SK-N-SH treated with all-trans-retinoic acid at 6 μM for 48 hours (cell line): ENCODE data around the gene SLC4A4.

Experiments
- ATAC-seq: fragments of 200-7000 bp; cut with Tn5 transposase; 3 replicates; pipeline ENCODE4 v1.9.1; 2020; ENCODE audit warnings: mild to moderate bottlenecking, moderate library complexity
- ARNTL ChIP-seq: fragments of 450-650 bp; formaldehyde crosslinking; IDR thresholded peaks from 2 replicates; pipeline ENCODE4 v1.5.0; 2020; ENCODE audit warnings: low read depth, mild to moderate bottlenecking, moderate library complexity, borderline replicate concordance
- BACH2 ChIP-seq: fragments of 250-450 bp; sonication (Bioruptor Pico); IDR thresholded peaks from 2 replicates; pipeline ENCODE4 v1.9.0; 2021; ENCODE audit warnings: mild to moderate bottlenecking, borderline replicate concordance
- CSDC2 ChIP-seq: fragments of 250-450 bp; sonication (Bioruptor Pico); IDR thresholded peaks from 2 replicates; pipeline ENCODE4 v1.5.0; 2020; ENCODE audit warnings: mild to moderate bottlenecking, moderate library complexity
- ESRRG ChIP-seq: fragments of 250-450 bp; sonication (Bioruptor Pico); IDR thresholded peaks from 2 replicates; pipeline ENCODE4 v1.6.1; 2021; ENCODE audit warnings: mild to moderate bottlenecking
- GLIS3 ChIP-seq: fragments of 250-450 bp; sonication (Bioruptor Pico); IDR thresholded peaks from 2 replicates; pipeline ENCODE4 v1.5.0; 2020; ENCODE audit warnings: mild to moderate bottlenecking, moderate library complexity
- OSR1 ChIP-seq: fragments of 250-450 bp; sonication (Bioruptor Pico); IDR thresholded peaks from 2 replicates; pipeline ENCODE4 v1.8.0; 2022; ENCODE audit warnings: moderate library complexity, mild to moderate bottlenecking, inconsistent platforms
- PPARA ChIP-seq: fragments of 250-450 bp; sonication (Bioruptor Pico); IDR thresholded peaks from 2 replicates; pipeline ENCODE4 v1.5.0; 2020; ENCODE audit warnings: mild to moderate bottlenecking, borderline replicate concordance
- RARB ChIP-seq: fragments of 250-450 bp; sonication (Bioruptor Pico); IDR thresholded peaks from 2 replicates; pipeline ENCODE4 v1.8.0; 2021; ENCODE audit warnings: mild to moderate bottlenecking, moderate library complexity
- SNAI2 ChIP-seq: fragments of 250-450 bp; sonication (Bioruptor Pico); IDR thresholded peaks from 2 replicates; pipeline ENCODE4 v1.5.0; 2020; ENCODE audit warnings: mild to moderate bottlenecking, moderate library complexity
- TCF4 ChIP-seq: fragments of 250-450 bp; sonication (Bioruptor Pico); IDR thresholded peaks from 2 replicates; pipeline ENCODE4 v1.8.0; 2021; ENCODE audit warnings: mild to moderate bottlenecking, moderate library complexity, borderline replicate concordance
- TOX ChIP-seq: fragments of 250-450 bp; sonication (Bioruptor Pico); IDR thresholded peaks from 2 replicates; pipeline ENCODE4 v1.8.0; 2021; ENCODE audit warnings: mild to moderate bottlenecking, moderate library complexity, borderline replicate concordance
- ZC3H10 ChIP-seq: fragments of 250-450 bp; sonication (Bioruptor Pico); IDR thresholded peaks from 2 replicates; pipeline ENCODE4 v1.5.1; 2021; ENCODE audit warnings: mild to moderate bottlenecking, moderate library complexity
- ZFP3 ChIP-seq: fragments of 250-450 bp; sonication (Bioruptor Pico); IDR thresholded peaks from 2 replicates; pipeline ENCODE4 v1.5.0; 2020; ENCODE audit warnings: mild to moderate bottlenecking, moderate library complexity
- ZNF70 ChIP-seq: fragments of 450-650 bp; formaldehyde crosslinking; IDR thresholded peaks from 2 replicates; pipeline ENCODE4 v1.5.0; 2020; ENCODE audit warnings: mild to moderate bottlenecking, moderate library complexity
- ZNF8 ChIP-seq: fragments of 450-650 bp; formaldehyde crosslinking; IDR thresholded peaks from 2 replicates; pipeline ENCODE4 v1.5.0; 2020; ENCODE audit warnings: mild to moderate bottlenecking, moderate library complexity
- TF ChIP-seq, protein P1 (sequence below): fragments of 250-450 bp; sonication (Bioruptor Pico); IDR thresholded peaks from 2 replicates; pipeline ENCODE4 v1.5.0; 2020; ENCODE audit warnings: mild to moderate bottlenecking, moderate library complexity
- TF ChIP-seq, protein P2 (sequence below): fragments of 250-450 bp; sonication (Bioruptor Pico); IDR thresholded peaks from 2 replicates; pipeline ENCODE4 v1.5.1; 2021; ENCODE audit warnings: mild to moderate bottlenecking, moderate library complexity
- TF ChIP-seq, protein P3 (sequence below): fragments of 250-450 bp; sonication (Bioruptor Pico); IDR thresholded peaks from 2 replicates; pipeline ENCODE4 v1.5.1; 2020; ENCODE audit warnings: low read depth, mild to moderate bottlenecking, moderate library complexity
- TF ChIP-seq, protein P4 (sequence below): fragments of 250-450 bp; sonication (Bioruptor Pico); IDR thresholded peaks from 2 replicates; pipeline ENCODE4 v1.8.0; 2021; ENCODE audit warnings: low read depth, mild to moderate bottlenecking, moderate library complexity, borderline replicate concordance

Gene SLC4A4

DNA sequence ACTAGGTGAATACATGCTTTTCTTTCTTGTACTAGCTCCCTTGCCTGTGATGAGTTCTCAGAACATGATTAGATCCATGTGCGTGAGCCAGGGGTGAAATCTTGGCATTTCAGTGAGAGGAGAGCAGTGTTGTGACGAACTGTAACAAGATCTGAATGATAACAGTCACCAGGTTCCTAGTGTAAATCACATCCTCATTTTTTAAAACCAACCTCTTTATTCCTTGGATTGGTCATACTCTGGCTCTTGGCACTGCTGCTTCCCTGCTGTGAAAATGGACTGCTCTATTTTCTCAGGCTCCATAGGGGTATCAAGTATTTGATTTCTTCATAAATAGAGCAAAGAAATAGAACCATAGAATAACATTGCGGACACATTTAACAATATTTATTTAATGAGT lies 206.3 kb downstream of the SLC4A4 start (continued):
- TF ChIP-seq, protein P1, sequence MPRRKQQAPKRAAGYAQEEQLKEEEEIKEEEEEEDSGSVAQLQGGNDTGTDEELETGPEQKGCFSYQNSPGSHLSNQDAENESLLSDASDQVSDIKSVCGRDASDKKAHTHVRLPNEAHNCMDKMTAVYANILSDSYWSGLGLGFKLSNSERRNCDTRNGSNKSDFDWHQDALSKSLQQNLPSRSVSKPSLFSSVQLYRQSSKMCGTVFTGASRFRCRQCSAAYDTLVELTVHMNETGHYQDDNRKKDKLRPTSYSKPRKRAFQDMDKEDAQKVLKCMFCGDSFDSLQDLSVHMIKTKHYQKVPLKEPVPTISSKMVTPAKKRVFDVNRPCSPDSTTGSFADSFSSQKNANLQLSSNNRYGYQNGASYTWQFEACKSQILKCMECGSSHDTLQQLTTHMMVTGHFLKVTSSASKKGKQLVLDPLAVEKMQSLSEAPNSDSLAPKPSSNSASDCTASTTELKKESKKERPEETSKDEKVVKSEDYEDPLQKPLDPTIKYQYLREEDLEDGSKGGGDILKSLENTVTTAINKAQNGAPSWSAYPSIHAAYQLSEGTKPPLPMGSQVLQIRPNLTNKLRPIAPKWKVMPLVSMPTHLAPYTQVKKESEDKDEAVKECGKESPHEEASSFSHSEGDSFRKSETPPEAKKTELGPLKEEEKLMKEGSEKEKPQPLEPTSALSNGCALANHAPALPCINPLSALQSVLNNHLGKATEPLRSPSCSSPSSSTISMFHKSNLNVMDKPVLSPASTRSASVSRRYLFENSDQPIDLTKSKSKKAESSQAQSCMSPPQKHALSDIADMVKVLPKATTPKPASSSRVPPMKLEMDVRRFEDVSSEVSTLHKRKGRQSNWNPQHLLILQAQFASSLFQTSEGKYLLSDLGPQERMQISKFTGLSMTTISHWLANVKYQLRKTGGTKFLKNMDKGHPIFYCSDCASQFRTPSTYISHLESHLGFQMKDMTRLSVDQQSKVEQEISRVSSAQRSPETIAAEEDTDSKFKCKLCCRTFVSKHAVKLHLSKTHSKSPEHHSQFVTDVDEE (CRISPR knock-in tag) = no peak
- TF ChIP-seq ZC3H10 (CRISPR knock-in tag) = no peak
- no peak for TF ChIP-seq ESRRG
- TF ChIP-seq, all 23 proteins: peak for 0

DNA sequence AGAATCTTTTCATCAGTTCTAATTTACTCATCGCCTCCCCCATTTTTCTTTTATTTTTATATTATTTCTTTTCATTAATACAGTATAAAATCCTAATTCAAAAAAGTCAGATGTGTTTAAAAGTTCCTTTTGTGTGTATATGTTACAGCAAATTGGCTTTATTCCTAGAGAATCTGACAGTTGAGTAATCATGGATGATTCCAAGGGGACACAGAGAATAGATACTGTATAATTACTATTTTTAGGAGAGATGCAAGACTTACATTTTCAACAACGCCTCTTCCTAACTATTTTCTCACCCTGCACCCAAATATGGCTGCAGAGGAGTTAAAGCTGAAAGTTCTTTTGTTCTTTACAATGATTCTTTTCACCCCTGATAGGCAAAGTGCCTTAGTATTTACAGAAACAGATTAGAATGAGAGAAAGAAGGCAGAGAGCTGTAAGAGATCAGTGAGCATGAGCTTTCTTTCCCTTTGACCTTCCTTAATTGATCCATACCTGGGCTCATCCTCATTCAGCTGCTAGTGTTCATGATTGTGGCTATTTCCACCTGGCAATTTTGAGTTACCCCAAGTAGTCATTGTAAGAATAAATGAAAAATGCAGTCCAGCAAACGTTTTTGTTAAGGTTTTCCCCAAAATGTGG lies 210.8 kb downstream of the SLC4A4 start:
- TF ChIP-seq ARNTL (CRISPR knock-in tag) (no peak), SNAI2 (no peak), ESRRG (no peak), PPARA (CRISPR knock-in tag) (no peak), TOX (CRISPR knock-in tag) (no peak), RARB (CRISPR knock-in tag) (no peak), ZFP3 (CRISPR knock-in tag) (no peak)
- TF ChIP-seq, protein P2, sequence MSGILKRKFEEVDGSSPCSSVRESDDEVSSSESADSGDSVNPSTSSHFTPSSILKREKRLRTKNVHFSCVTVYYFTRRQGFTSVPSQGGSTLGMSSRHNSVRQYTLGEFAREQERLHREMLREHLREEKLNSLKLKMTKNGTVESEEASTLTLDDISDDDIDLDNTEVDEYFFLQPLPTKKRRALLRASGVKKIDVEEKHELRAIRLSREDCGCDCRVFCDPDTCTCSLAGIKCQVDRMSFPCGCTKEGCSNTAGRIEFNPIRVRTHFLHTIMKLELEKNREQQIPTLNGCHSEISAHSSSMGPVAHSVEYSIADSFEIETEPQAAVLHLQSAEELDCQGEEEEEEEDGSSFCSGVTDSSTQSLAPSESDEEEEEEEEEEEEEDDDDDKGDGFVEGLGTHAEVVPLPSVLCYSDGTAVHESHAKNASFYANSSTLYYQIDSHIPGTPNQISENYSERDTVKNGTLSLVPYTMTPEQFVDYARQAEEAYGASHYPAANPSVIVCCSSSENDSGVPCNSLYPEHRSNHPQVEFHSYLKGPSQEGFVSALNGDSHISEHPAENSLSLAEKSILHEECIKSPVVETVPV (CRISPR knock-in tag) = no peak
- no peak for ATAC-seq

DNA sequence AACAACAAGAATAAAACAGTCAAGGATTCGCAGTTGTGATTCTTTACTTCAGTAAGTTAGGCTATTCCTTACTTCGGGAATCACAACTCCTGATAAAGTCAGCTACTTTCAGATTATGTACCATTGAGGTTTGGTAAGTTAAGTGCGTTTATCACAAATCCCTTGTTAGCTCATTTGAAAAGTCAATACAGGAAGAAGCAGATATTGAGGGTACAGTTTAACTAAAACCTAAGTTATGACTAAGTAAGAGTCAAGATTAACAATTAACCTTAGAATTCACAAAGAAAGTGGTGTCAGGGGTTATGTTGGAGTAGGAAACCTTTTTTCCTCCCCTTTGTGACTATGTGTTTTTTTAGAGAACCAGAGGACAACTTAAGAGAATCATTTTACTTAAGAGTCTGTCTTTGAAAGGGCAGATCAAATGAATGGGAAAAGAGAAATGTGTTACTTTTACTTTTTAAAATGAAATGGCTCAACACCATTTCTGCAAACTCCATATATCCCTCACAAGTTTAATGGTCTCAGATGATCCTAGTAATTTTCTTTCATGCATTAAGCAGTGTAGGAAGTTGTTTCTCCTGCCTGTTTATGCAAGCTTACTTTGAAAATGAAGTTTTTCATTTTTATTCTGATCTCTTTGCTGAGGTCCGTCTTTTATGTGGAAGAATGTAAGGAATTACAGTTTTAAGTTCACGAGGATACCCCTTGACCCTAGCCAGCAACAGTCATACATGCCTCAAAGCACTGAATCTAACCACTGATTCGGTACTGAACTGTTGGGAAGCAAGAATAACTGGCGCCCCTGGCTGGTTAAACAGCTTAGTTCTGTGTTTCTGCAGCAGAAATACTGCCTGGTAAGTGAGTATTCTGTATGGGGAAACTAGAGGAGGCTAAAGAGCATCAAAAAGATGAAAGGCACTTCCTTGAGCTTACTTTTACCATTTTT lies 211.7 kb downstream of the SLC4A4 start:
- no peak for TF ChIP-seq ZC3H10 (CRISPR knock-in tag)
- no peak for TF ChIP-seq BACH2 (CRISPR knock-in tag)
- TF ChIP-seq ZFP3 (CRISPR knock-in tag) = no peak
- no peak for TF ChIP-seq OSR1 (CRISPR knock-in tag)
- TF ChIP-seq GLIS3 (CRISPR knock-in tag) = no peak
- no peak for TF ChIP-seq ESRRG
- no peak for TF ChIP-seq SNAI2
- no peak for TF ChIP-seq ZNF70 (CRISPR knock-in tag)
- TF ChIP-seq ZNF8 (CRISPR knock-in tag) = no peak
- ATAC-seq = no peak

DNA sequence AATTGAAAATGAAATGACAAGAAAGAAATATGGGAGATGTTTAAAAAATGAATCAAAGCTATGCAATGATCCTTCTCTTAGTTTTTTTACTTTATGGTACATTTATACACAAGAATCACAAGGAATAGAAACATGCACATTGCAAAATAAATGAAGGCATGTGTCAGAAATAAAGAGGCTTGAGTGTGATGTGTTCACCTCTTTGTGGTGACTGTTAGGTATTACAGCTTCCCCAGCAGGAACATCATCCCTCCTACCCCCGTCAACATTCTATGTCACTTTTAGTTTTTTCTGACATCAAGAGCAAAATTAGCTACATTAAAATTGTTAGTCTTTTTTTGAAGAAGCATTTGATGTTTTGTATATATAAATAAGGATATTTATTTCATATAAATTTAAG lies 214.8 kb downstream of the SLC4A4 start:
- TF ChIP-seq, protein P3, sequence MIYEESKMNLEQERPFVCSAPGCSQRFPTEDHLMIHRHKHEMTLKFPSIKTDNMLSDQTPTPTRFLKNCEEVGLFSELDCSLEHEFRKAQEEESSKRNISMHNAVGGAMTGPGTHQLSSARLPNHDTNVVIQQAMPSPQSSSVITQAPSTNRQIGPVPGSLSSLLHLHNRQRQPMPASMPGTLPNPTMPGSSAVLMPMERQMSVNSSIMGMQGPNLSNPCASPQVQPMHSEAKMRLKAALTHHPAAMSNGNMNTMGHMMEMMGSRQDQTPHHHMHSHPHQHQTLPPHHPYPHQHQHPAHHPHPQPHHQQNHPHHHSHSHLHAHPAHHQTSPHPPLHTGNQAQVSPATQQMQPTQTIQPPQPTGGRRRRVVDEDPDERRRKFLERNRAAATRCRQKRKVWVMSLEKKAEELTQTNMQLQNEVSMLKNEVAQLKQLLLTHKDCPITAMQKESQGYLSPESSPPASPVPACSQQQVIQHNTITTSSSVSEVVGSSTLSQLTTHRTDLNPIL (CRISPR knock-in tag) = no peak
- ATAC-seq = peak; percentile 58

DNA sequence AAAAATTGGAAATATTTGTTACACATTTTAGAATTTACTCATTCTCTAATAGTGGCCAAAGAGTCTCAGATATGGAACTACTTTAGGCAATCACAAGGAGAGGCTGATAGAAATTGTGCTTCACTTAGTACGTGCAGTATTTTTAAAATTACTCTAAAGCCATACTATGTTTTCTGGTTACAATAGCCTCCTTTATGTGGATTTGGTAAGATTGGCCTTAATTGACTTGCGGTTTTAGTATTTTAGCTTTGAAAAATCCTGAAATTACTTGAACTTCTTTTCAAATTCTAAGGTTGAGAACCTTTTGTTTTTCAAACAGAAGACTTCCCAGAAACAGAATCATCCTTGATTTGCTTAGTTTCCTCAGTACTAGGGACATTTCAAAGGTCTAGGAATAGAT lies 215.2 kb downstream of the SLC4A4 start:
- no peak for ATAC-seq
- TF ChIP-seq ZC3H10 (CRISPR knock-in tag) = no peak
- TF ChIP-seq TCF4 (CRISPR knock-in tag) = no peak
- TF ChIP-seq GLIS3 (CRISPR knock-in tag) = no peak
- TF ChIP-seq ZNF8 (CRISPR knock-in tag) = no peak
- no peak for TF ChIP-seq ARNTL (CRISPR knock-in tag)
- TF ChIP-seq, protein P1 (CRISPR knock-in tag) = no peak
- TF ChIP-seq, protein P4, sequence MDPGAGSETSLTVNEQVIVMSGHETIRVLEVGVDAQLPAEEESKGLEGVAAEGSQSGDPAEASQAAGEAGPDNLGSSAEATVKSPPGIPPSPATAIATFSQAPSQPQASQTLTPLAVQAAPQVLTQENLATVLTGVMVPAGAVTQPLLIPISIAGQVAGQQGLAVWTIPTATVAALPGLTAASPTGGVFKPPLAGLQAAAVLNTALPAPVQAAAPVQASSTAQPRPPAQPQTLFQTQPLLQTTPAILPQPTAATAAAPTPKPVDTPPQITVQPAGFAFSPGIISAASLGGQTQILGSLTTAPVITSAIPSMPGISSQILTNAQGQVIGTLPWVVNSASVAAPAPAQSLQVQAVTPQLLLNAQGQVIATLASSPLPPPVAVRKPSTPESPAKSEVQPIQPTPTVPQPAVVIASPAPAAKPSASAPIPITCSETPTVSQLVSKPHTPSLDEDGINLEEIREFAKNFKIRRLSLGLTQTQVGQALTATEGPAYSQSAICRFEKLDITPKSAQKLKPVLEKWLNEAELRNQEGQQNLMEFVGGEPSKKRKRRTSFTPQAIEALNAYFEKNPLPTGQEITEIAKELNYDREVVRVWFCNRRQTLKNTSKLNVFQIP (CRISPR knock-in tag) = no peak
- no peak for TF ChIP-seq CSDC2
